Keratinocyte (primary cell): ENCODE measurements around the gene SPATC1L.

Source experiments
- CTCF ChIP-seq, 3 experiments: IDR thresholded peaks in 1 of 3; conservative IDR thresholded peaks in 1 of 3; optimal IDR thresholded peaks in 1 of 3; 2 replicates in 2 of 3; 3 replicates in 1 of 3; pipeline versions ENCODE3 to v1.5.1; 2011; ENCODE audit warnings: low read length in 3 of 3, mild to moderate bottlenecking in 3 of 3, moderate library complexity in 2 of 3, control low read depth in 1 of 3, inconsistent platforms in 1 of 3; ENCODE audit not compliant: insufficient read depth in 2 of 3; ENCODE audit errors: extremely low read depth in 1 of 3
- EZH2 ChIP-seq: IDR thresholded peaks from one replicate; pipeline ENCODE4 v1.6.1; 2012; ENCODE audit warnings: inconsistent platforms, mild to moderate bottlenecking, low read length, moderate library complexity

DNA sequence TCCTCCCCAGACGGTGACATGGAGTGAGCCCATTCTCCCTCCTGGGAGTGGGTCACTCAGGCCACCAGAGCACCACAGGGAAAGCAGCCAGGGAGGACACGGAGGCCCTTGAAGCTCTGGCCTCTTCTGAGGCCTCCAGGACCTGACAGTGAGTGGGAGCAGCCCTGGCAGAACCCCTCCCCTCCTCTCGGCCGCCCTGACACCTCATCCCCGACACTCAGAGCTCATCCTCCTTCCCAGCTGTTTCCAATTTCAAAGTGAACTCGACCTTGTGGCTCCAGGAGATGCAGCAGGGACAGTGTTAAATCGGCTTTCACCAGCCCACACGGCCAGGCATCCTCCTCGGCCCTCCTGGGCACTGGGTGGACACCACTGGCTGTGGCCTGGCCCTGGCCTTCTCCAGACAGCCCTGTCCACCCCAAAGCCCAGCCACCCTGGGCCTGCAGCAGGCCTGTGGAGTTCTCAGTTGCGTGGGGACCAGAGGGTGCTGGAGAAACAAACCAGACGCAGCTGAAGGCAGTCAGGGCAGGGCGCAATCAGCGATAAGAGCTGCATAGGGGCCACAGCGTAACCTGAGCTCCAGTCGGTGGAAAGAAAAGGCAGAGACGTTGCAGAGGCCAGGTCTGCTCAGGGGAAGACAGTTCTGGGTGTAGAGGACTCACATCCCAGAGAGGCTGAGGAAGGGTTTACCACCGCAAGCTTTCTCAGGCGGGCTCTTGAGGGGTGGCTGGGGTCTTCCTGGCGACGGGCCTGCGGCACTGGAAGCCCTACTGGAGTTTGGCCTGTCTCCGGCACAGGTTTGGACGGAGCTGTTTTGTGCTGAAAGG is 55.9 kb downstream of the SPATC1L start:
- no peak for TF ChIP-seq CTCF (optimal IDR thresholded peaks at IDR 0.05 in 1 of 3, IDR thresholded peaks at IDR 0.05 in 1 of 3, conservative IDR thresholded peaks at IDR 0.05 in 1 of 3; ENCODE audit: extremely low read depth in 1 of 3, insufficient read depth in 2 of 3, low read length in 3 of 3)
- TF ChIP-seq EZH2: no peak
